GM23338 (cell line): ENCODE measurements around the gene ANKRD53. TPM values are rescaled to one million over a fixed set of nuclear protein-coding genes. Genes with fewer than 3 reads are reported as not detected.

Experiments used
- ATAC-seq: fragments of 200-7000 bp; cut with Tn5 transposase; 3 replicates; pipeline ENCODE4 v1.9.1; 2020
- DNase-seq: peaks from one replicate; pipeline ENCODE4 v3.0.0-alpha.2; 2015; ENCODE audit warnings: low spot score
- H2AFZ ChIP-seq: fragments of 200-600 bp; sonication (generic); 2 replicates; pipeline ENCODE4 v1.8.0; 2016; ENCODE audit warnings: antibody characterized with exemption, mild to moderate bottlenecking, moderate library complexity
- H3F3A ChIP-seq: fragments of 200-600 bp; sonication (generic); replicated peaks from 2 replicates; pipeline ENCODE4 v1.8.0; 2017; ENCODE audit warnings: antibody characterized with exemption, mixed run types, low read depth
- H3K27ac ChIP-seq: fragments of 200-600 bp; sonication (generic); 2 replicates; pipeline ENCODE4 v1.6.1; 2016; ENCODE audit warnings: low read depth
- H3K27me3 ChIP-seq: fragments of 200-600 bp; sonication (generic); 2 replicates; pipeline ENCODE4 v1.8.0; 2016; ENCODE audit warnings: mild to moderate bottlenecking, mixed run types, moderate library complexity; ENCODE audit not compliant: insufficient read depth
- H3K36me3 ChIP-seq: fragments of 200-600 bp; sonication (generic); 2 replicates; pipeline ENCODE4 v1.8.0; 2016; ENCODE audit warnings: mild to moderate bottlenecking; ENCODE audit not compliant: insufficient read depth
- H3K4me1 ChIP-seq: fragments of 200-600 bp; sonication (generic); 2 replicates; pipeline ENCODE4 v1.8.0; 2016; ENCODE audit warnings: mild to moderate bottlenecking, moderate library complexity; ENCODE audit not compliant: insufficient read depth
- H3K4me2 ChIP-seq: fragments of 200-600 bp; sonication (generic); 2 replicates; pipeline ENCODE4 v1.7.1; 2017; ENCODE audit warnings: mixed run types
- H3K4me3 ChIP-seq: fragments of 200-600 bp; sonication (generic); 2 replicates; pipeline ENCODE4 v1.6.1; 2016; ENCODE audit warnings: mixed run types
- H3K79me2 ChIP-seq: fragments of 200-600 bp; sonication (generic); replicated peaks from 2 replicates; pipeline ENCODE4 v1.8.0; 2017; ENCODE audit warnings: mild to moderate bottlenecking; ENCODE audit not compliant: insufficient read depth
- H3K9me2 ChIP-seq: fragments of 200-600 bp; sonication (generic); 2 replicates; pipeline ENCODE4 v1.8.0; 2017; ENCODE audit not compliant: insufficient read depth
- H4K20me1 ChIP-seq: fragments of 200-600 bp; sonication (generic); replicated peaks from 2 replicates; pipeline ENCODE4 v1.8.0; 2017; ENCODE audit warnings: mild to moderate bottlenecking; ENCODE audit not compliant: insufficient read depth
- H3K27ac Mint-ChIP-seq: 2 replicates; pipeline ENCODE4 v1.8.0; 2020; ENCODE audit warnings: inconsistent platforms, mild to moderate bottlenecking, moderate library complexity, mixed read lengths
- H3K27me3 Mint-ChIP-seq: 3 replicates; pipeline ENCODE4 v1.8.0; 2022; ENCODE audit warnings: low read depth, mild to moderate bottlenecking, moderate library complexity, mixed read lengths, inconsistent platforms; ENCODE audit not compliant: insufficient read depth, poor library complexity
- H3K36me3 Mint-ChIP-seq: 3 replicates; pipeline ENCODE4 v1.8.0; 2021; ENCODE audit warnings: low read depth, mild to moderate bottlenecking, inconsistent platforms, moderate library complexity, mixed read lengths
- H3K4me1 Mint-ChIP-seq: 3 replicates; pipeline ENCODE4 v1.8.0; 2020; ENCODE audit warnings: mild to moderate bottlenecking, inconsistent platforms, mixed read lengths
- H3K4me3 Mint-ChIP-seq: 3 replicates; pipeline ENCODE4 v1.8.0; 2021; ENCODE audit warnings: moderate library complexity, mild to moderate bottlenecking, inconsistent platforms, mixed read lengths
- H3K9me3 Mint-ChIP-seq: 3 replicates; pipeline ENCODE4 v1.8.0; 2020; ENCODE audit warnings: moderate library complexity, mild to moderate bottlenecking, inconsistent platforms, mixed read lengths
- CREB1 ChIP-seq: fragments of 250-450 bp; sonication (Bioruptor Pico); IDR thresholded peaks from 2 replicates; pipeline ENCODE4 v1.5.0; 2020; ENCODE audit warnings: low read depth, mild to moderate bottlenecking, moderate library complexity
- CTCF ChIP-seq, 2 experiments: fragments of 200-600 bp in 1 of 2; sonication (generic) in 1 of 2; conservative IDR thresholded peaks; 2 replicates each; pipeline versions ENCODE4 v1.5.1 to v1.6.1; 2016 to 2017; ENCODE audit warnings: antibody characterized with exemption in 2 of 2, low read depth in 2 of 2, mild to moderate bottlenecking in 2 of 2, moderate library complexity in 1 of 2
- ETS1 ChIP-seq: IDR thresholded peaks from 2 replicates; pipeline ENCODE4 v1.6.1; 2016; ENCODE audit warnings: antibody characterized with exemption
- EZH2 ChIP-seq: fragments of 200-600 bp; sonication (generic); IDR thresholded peaks from one replicate; pipeline ENCODE4 v1.8.0; 2017; ENCODE audit warnings: antibody characterized with exemption, mild to moderate bottlenecking, low read depth; ENCODE audit not compliant: unreplicated experiment
- EZH2phosphoT487 ChIP-seq: fragments of 200-600 bp; sonication (generic); IDR thresholded peaks from one replicate; pipeline ENCODE4 v1.8.1; 2018; ENCODE audit warnings: antibody characterized with exemption; ENCODE audit not compliant: unreplicated experiment
- JUNB ChIP-seq: IDR thresholded peaks from one replicate; pipeline ENCODE4 v1.6.1; 2016; ENCODE audit warnings: antibody characterized with exemption; ENCODE audit not compliant: unreplicated experiment
- POLR2AphosphoS5 ChIP-seq: IDR thresholded peaks from 2 replicates; pipeline ENCODE4 v1.6.1; 2016; ENCODE audit warnings: antibody characterized with exemption, low read depth
- REST ChIP-seq: IDR thresholded peaks from one replicate; pipeline ENCODE4 v1.6.1; 2018; ENCODE audit warnings: antibody characterized with exemption; ENCODE audit not compliant: unreplicated experiment
- STAT1 ChIP-seq: IDR thresholded peaks from one replicate; pipeline ENCODE4 v1.6.1; 2016; ENCODE audit warnings: antibody characterized with exemption; ENCODE audit not compliant: unreplicated experiment
- ZNF114 ChIP-seq: fragments of 250-450 bp; sonication (Bioruptor Pico); IDR thresholded peaks from 2 replicates; pipeline ENCODE4 v1.5.0; 2020; ENCODE audit warnings: mild to moderate bottlenecking, moderate library complexity
- ZNF331 ChIP-seq: fragments of 250-450 bp; sonication (Bioruptor Pico); IDR thresholded peaks from 2 replicates; pipeline ENCODE4 v1.5.0; 2020; ENCODE audit warnings: low read depth, mild to moderate bottlenecking, moderate library complexity
- polyA plus RNA-seq: library from polyadenylated mRNA; unstranded; fragments of >200 nt; fragmentation: Nextera tagmentation; extraction: Ambion mirVana; gene quantifications from 2 replicates; pipeline ENCODE4 v1.2.1, GENCODE V29; 2016
- total RNA-seq: library from RNA; depleted of rRNA; stranded (reverse); fragments of >200 nt; shearing (Covaris generic); gene quantifications from 2 replicates; pipeline ENCODE4 v1.2.3, GENCODE V29; 2014

The ANKRD53 gene
- total and polyA plus RNA-seq, 2 experiments from 2014 or later, result 0.32 to 0.73 TPM

GRCh38 chr2:70984228-70984575, 5.8 kb downstream of the ANKRD53 start:
- Histone ChIP-seq H3K36me3 (no peaks in the 10 kb centered on the region), H3K27me3 (peaks cover 11% of the 10 kb centered on the region), H4K20me1 (peaks cover 8% of the 10 kb centered on the region), H3K4me1 (no peaks in the 10 kb centered on the region), H2AFZ (no peak overlapping the region), H3K9me2 (no peaks in the 10 kb centered on the region), H3F3A (no peaks in the 10 kb centered on the region), H3K27ac (no peak overlapping the region), H3K4me2 (peak overlapping the region; percentile 70; the same call in 1 of the 2 replicates), H3K79me2 (no peaks in the 10 kb centered on the region), H3K4me3 (peak overlapping the region; percentile 39; the same call in 1 of the 2 replicates)
- DNase-seq (no peak), ATAC-seq (no peak)
- Mint-ChIP-seq H3K36me3 (peaks cover 19% of the 10 kb centered on the region), H3K27ac (no peak overlapping the region), H3K4me3 (no peak overlapping the region), H3K4me1 (peaks cover 5% of the 10 kb centered on the region), H3K27me3 (peaks cover 19% of the 10 kb centered on the region), H3K9me3 (no peaks in the 10 kb centered on the region; the same call in 2 of the 3 replicates)
- TF ChIP-seq CREB1 (CRISPR knock-in tag), result no peak
- TF ChIP-seq ZNF114 (CRISPR knock-in tag), result no peak

- Mint-ChIP-seq H3K27ac (no peak overlapping the region), H3K4me3 (peak overlapping the region; percentile 32; the same call in 1 of the 3 replicates), H3K36me3 (peaks cover 22% of the 10 kb centered on the region), H3K4me1 (peaks cover 5% of the 10 kb centered on the region), H3K27me3 (peaks cover 14% of the 10 kb centered on the region), H3K9me3 (no peaks in the 10 kb centered on the region; the same call in 2 of the 3 replicates)
- Histone ChIP-seq H3K4me2 (peak overlapping the region; percentile 70; the same call in 1 of the 2 replicates), H3K79me2 (no peaks in the 10 kb centered on the region), H4K20me1 (peaks cover 13% of the 10 kb centered on the region), H3K4me3 (peak overlapping the region; percentile 39; the same call in 1 of the 2 replicates), H3K27ac (no peak overlapping the region), H3K36me3 (no peaks in the 10 kb centered on the region), H3K4me1 (no peaks in the 10 kb centered on the region), H3F3A (no peaks in the 10 kb centered on the region), H3K27me3 (peaks cover 6% of the 10 kb centered on the region), H2AFZ (no peak overlapping the region), H3K9me2 (no peaks in the 10 kb centered on the region)
- DNase-seq, result peak; percentile 82
- peak; percentile 99 for ATAC-seq
- TF ChIP-seq POLR2AphosphoS5 (no peak), EZH2 (no peak), CTCF (conservative IDR thresholded peaks at IDR 0.05; ENCODE audit: low read depth in 2 of 2) (peak; percentile 81 to 94), REST (no peak), EZH2phosphoT487 (no peak), ZNF331 (no peak), STAT1 (no peak), ZNF114 (CRISPR knock-in tag) (no peak), JUNB (no peak), ETS1 (no peak), CREB1 (CRISPR knock-in tag) (peak; percentile 45; the same call in 1 of the 2 replicates)
Observed at GRCh38 chr2:70984576-70985282, 6.3 kb downstream of the ANKRD53 start.
